ENCODE measurements around the gene IFT80.
"Not testable (repeated sequence)": the region's sequence is repeated elsewhere in the genome, so short reads cannot be mapped to it uniquely, and the experiment has no call there.

The IFT80 gene

DNA sequence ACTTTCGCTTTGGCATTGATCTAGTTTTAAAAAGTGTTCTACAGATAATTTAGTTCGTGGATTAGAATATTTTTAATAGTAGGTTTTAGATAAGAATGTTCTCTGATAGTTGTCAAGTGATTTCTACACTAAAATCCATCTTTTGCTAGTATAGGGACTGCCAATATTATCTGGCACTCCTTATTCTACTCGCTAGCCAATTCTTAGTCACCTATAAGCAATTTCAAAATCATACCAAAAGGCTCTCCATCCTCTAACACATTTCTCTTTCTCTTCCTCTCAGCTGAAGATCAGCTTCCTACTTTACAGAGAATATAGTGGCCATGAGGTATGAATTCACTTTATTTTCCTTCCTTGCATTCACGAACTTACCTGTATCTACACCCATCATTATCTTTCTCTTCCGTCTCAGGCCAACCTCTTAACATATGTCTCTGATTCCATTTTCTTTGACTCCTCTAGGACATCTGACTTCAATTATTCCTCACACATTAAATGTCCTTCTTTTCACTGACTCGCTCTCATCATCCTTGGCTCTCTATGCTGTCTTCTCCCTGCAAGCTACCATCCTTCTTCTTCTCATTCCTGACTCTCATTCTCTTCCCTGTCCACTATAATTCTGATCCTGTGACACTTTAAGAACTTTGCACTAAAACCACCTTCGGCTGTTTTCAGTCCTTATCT, 138.3 kb downstream of the IFT80 start:
- peak; percentile 11 for DNase-seq (ENCODE audit: low spot score)

DNA sequence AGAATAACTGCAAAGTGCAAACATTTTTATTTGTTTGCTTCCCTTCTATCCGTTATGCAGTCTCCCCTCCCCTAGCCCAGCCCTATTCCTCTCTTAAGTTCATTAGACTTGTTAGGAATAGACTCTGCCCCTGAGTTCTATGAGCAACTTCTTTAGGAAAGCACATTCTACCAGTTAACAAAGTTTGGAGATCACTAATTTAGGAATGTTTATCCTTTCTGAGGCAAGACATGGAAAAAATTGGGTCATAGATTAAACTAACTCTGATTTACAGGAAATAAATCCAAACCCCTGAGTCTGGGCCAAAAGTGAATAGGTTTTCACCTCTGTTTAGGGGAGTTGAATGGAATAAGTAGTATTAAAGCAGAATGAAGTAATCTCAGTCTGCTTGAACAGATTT, 139.4 kb downstream of the IFT80 start:
- DNase-seq (ENCODE audit: low spot score), result no peak

DNA sequence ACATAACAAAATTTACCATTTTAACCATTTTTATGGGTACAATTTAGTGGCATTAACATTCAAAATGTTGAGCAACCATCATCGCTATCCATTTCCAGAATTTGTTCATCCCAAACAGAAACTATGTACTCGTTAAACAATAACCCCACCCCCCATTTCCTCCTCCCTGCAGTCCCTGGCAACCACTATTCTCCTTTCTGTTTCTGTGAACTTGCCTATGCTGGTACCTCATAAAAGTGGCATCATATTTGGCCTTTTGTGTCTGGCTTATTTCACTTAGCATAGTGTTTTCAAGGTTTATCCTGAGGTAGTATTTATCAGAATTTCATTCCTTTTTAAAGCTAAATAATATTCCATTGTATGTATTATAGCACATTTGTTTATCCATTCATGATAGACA, 141.4 kb downstream of the IFT80 start:
- DNase-seq (ENCODE audit: low spot score), result no peak

- DNase-seq (ENCODE audit: low spot score), result no peak
These were observed 145.7 kb downstream of the IFT80 start for GRCh38 chr3:160253298-160253697.

- no peak for DNase-seq (ENCODE audit: low spot score)
These were observed 151.3 kb downstream of the IFT80 start for GRCh38 chr3:160247766-160248165.

- no peak for DNase-seq (ENCODE audit: low spot score)
These were observed 153.7 kb downstream of the IFT80 start for GRCh38 chr3:160245261-160245800.

GRCh38 chr3:160240719-160241118, 158.3 kb downstream of the IFT80 start:
- not testable (repeated sequence) for DNase-seq (ENCODE audit: low spot score)

GRCh38 chr3:160232014-160232413, 167.0 kb downstream of the IFT80 start:
- DNase-seq (ENCODE audit: low spot score), result no peak

DNA sequence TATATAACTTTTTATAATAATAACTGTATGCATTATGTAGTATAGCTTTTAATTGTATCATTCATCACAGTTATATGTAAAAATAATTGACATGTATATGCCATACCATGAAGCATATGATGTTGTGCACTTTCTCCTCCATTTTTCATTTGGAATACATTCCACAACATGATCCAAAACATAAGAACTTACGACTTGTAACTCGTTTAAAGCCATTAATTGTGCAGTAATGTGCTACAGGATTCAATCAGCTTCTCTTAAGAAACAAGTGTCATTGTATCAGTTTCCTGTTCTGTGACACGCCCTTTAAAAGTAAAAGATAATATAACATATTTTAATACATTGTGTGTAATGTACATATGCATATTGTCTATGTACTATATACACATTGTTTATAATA, 171.6 kb downstream of the IFT80 start:
- no peak for DNase-seq (ENCODE audit: low spot score)

DNA sequence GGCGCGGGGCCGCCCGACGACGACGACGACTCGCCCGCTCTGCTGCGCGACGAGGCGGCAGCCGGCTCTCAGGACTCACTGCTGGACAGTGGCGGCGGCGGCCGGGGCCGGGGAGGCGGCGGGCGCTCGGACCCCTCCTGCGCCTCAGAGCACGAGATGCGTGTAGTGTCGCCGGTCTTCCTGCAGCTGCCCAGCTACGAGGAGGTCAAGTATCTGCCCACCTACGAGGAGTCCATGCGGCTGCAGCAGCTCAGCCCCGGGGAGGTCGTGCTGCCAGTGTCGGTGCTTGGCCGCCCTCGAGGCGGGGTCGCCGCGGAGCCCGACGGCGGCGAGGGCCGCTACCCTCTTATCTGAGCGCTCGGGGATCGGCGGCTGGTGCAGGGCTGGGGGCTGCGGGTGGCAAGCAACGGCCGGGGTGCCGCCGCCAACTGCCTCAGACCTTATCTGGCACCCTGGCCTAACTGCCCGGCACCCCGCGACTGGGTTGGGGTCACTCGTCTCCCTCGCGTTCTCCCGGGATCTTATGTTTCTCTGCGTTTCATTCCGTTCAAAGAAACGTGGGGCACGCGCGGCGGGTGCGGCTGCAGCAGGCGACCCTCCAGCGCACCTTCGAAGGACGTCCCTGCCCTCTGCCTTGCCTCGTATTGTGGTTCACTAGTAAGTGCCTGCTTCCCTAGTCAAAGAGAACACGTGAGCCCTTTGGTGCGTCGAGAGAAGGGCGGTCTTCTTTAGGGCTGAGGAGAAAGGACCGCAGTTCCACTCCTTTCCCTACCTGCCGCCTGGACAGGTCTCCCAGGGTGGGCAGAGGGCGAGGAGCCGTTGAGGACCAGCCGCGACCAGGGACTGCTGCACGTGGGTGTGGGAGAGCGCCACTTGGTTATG, 172.8 kb downstream of the IFT80 start:
- DNase-seq (ENCODE audit: low spot score), result peak; percentile 53

- peak; percentile 78 for DNase-seq (ENCODE audit: low spot score)
These were observed 173.6 kb downstream of the IFT80 start, which contains the start of gene C3orf80 for GRCh38 chr3:160225176-160226025. TSS of gene C3orf80 (plus strand) at chr3:160225422. CDS start at chr3:160225636, 214 bp downstream.

GRCh38 chr3:160224811-160225175, 174.2 kb downstream of the IFT80 start:
- DNase-seq (ENCODE audit: low spot score), result no peak

DNA sequence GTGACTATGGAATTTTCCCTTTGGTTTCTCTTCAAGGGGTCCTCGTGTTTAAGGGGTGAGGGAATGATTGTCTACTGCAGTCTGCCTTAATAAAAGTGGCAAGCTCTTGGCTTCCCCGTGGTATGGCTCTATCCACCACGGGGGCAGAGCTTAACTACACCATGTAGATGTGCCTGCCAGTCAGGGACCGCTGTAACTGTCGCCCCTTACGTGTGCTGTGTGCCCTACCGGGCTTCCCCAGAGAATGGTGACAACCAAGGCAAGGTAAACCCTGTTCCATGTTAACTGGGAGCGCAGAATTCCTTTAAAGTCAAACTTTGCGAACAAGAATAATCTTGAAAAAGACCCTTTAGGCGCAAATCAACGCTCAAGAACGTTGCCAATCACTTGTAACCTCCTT, 174.8 kb downstream of the IFT80 start:
- no peak for DNase-seq (ENCODE audit: low spot score)

DNA sequence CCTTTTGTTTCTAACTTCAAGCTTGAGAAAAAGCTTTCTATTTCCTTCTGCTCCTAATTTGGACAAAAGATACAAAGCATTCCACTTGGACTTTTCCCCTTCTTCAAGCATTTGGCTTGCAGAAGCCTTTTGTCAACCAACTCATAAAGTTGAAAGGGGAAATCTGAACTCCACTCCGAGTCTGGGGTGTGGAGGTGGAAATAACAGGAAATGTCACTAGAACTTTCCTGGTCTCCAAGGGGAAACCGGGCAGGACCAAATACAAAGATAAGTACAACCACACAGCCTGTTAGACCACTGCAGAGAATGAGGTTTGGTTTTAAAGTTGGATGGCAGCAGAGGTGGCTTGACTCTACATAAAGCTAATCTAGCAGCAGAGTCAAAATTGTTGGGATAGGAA, 178.0 kb downstream of the IFT80 start:
- DNase-seq (ENCODE audit: low spot score), result no peak

- DNase-seq (ENCODE audit: low spot score), result no peak
These were observed 179.0 kb downstream of the IFT80 start for GRCh38 chr3:160220038-160220437.

DNA sequence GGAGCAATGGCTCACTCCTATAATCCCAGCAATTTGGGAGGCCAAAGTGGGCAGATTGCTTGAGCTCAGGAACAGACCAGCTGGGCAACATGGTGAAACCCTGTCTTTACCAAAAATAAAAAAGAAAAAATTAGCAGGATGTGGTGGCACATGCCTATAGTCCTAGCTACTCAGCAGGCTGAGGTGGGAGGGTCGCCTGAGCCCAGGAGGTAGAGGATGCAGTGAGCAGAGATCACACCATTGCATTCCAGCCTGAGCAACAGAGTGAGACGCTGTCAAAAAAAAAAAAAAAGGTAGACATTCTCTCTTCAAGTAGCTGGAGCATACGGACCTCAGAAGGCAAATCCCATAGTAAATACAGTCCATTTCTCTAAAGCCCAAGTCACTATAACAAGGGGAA, 180.9 kb downstream of the IFT80 start:
- no peak for DNase-seq (ENCODE audit: low spot score)

DNA sequence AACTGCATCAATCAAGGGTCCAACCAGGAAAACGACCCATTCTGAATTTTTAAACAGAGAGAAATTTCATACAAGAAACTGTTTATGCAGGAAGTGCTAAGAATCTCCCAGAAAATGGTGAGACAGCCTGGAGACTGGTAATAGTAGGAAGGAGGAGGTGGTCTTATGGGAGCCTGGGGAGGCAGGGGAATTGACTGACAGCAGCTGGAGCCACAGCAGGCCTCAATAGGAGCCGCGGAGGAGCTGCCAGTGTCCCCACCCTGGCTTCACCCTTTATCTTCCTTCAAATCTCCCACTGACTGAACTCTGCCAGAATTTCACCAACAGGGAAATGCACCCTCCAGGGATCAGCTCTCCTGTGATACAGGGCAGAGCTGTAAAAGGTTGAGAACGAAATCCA, 181.3 kb downstream of the IFT80 start:
- DNase-seq (ENCODE audit: low spot score), result no peak

- DNase-seq (ENCODE audit: low spot score), result no peak
These were observed 185.8 kb downstream of the IFT80 start for GRCh38 chr3:160213191-160213590.

GRCh38 chr3:160210799-160211221, 188.2 kb downstream of the IFT80 start:
- peak; percentile 52 for DNase-seq (ENCODE audit: low spot score)

GRCh38 chr3:160210341-160210740, 188.7 kb downstream of the IFT80 start:
- DNase-seq (ENCODE audit: low spot score), result no peak
